Astrocyte of the cerebellum (primary cell): ENCODE results near the gene IGF2BP2.
"Not testable (repeated sequence)": the region's sequence is repeated elsewhere in the genome, so short reads cannot be mapped to it uniquely, and the experiment has no call there.

ENCODE experiments used
- DNase-seq: peaks from one replicate; pipeline ENCODE4 v3.0.0-alpha.2; 2011; ENCODE audit warnings: low read depth
- H3K4me3 ChIP-seq: 2 replicates; pipeline ENCODE4 v1.5.1; 2011; ENCODE audit warnings: mild to moderate bottlenecking, low read depth, low read length, moderate library complexity
- in situ Hi-C: cut with HindIII; loops from 2 replicates; pipeline ENCODE4 v1.10.0; 2017; ENCODE audit warnings: low sequenced_read_pairs
- TF ChIP-seq, protein P1 (sequence below): IDR thresholded peaks from 2 replicates; pipeline ENCODE4 v1.5.1; 2012; ENCODE audit warnings: low read length, low read depth, moderate library complexity, mild to moderate bottlenecking; ENCODE audit errors: missing control alignments

The IGF2BP2 gene

DNA sequence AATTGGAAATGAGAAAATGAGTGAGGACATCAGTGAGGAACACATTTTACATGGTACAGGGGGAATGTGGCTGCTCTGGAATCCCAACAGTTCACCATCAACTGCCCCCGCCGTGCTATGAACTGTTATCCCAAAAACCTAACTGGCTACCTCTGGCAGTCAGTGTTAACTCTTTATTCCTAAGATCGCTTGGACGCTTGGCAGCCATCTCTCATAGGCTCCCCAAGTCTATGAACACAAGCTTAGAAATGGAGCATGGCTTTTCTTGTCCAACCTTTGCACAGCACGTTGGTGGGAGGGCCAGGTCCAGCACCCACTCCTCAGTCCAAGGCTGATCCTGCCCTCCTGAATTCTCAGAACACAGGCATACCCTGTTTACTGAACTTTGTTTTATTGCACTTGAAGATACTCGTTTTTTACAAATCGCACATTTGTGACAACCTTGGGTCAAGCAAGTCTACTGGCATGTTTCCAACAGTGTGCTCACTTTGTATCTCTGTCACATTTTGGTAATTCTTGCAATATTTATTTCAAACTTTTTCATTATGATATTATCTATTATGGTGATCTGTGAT is 185.1 kb downstream of the IGF2BP2 start:
- H3K4me3 ChIP-seq = no peak overlapping the region
- in situ Hi-C loops = no loop called here
- TF ChIP-seq, protein P1, sequence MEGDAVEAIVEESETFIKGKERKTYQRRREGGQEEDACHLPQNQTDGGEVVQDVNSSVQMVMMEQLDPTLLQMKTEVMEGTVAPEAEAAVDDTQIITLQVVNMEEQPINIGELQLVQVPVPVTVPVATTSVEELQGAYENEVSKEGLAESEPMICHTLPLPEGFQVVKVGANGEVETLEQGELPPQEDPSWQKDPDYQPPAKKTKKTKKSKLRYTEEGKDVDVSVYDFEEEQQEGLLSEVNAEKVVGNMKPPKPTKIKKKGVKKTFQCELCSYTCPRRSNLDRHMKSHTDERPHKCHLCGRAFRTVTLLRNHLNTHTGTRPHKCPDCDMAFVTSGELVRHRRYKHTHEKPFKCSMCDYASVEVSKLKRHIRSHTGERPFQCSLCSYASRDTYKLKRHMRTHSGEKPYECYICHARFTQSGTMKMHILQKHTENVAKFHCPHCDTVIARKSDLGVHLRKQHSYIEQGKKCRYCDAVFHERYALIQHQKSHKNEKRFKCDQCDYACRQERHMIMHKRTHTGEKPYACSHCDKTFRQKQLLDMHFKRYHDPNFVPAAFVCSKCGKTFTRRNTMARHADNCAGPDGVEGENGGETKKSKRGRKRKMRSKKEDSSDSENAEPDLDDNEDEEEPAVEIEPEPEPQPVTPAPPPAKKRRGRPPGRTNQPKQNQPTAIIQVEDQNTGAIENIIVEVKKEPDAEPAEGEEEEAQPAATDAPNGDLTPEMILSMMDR = no peak
- no peak for DNase-seq

DNA sequence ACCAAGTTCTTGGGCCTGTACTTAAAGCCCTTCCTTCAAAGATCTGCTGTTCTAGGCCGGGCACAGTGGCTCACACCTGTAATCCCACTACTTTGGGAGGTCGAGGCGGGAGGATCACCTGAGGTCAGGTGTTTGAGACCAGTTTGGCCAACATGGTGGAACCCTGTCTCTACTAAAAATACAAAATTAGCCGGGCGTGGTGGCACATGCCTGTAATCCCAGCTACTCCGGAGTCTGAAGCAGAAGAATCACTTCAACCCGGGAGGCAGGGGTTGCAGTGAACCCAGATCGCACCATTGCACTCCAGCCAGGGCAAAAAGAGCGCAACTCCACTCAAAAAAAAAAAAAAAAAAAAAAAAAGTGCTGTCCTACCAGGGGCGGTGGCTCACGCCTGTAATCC is 186.2 kb downstream of the IGF2BP2 start:
- in situ Hi-C loops = not testable (repeated sequence)

DNA sequence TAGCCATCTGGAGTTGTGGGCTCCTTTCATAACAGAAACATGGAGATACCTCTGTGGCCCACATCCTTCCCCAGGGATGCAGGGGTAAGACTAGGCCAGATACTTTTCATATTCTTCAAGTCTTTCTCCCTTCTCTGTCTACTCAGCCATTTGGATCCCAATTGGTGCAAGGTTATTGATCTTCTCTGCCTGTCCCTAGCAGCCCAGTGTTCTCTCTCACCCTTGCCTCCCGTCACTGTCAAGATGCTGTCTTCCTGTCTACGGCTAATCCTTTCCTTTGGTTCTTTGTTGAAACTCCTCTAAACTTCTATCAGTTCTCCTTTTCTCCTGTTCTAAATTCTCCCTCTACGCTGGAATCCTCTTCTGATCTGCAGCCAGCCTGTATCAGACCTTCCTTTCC is 187.5 kb downstream of the IGF2BP2 start:
- in situ Hi-C loops = no loop called here
- TF ChIP-seq, protein P1 = no peak
- H3K4me3 ChIP-seq = no peak overlapping the region
- DNase-seq = no peak

More for the DNA sequence above, 186.2 kb downstream of the IGF2BP2 start:
- not testable (repeated sequence) for DNase-seq, H3K4me3 ChIP-seq

DNA sequence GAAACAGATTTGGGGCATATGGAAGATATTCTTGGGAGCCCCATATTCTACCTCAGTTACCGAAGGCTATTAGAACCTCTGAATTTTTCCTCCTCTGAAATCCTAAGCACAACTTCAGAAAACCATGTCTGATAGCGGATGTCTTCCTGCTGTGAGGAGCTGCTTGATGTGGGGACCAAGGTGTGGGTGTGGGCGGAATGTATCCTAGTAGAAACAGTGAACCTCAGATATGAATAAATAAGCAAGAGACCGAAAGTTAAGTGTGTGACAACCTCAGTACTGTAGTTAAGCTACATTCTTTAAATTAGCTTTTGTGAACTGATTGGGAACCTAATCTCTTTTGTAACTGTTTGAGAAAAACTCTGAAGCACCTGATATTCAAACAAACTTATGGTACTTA is 191.8 kb downstream of the IGF2BP2 start:
- no peak overlapping the region for H3K4me3 ChIP-seq
- TF ChIP-seq, protein P1 = no peak
- in situ Hi-C loops = no loop called here
- DNase-seq = no peak

DNA sequence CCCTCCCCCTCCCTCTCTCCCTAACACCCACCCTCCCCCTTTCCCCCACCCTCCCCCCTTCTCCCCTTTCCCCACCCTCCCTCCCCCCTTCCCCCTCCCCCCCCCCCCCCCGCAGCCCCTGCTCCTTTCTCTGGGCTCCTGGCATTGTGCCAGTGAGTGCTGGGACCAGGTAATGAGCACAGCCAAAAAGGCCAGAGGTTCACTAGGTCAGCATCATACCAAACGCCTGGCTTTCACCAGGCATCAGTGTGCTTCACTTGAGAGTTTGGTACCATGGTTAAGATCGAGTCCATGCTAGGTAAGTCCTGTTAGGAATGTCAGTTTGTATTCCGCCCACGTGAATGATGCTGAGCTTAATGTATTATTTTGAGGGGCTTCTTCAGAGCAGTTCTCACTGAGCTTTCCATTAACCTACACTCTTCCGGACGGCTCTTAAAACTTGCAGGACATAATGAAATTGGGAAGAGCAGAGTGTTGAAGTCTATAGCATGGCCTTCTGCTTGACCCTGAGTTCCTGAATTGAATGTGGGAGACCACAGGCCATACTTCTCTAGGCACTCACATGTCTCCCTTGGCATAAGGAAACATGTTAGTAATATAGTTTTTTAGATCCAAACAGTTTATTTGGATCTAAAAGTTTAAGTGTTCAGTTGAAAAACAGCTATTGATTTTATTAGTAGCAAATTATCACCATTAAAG is 193.2 kb downstream of the IGF2BP2 start:
- no peak for DNase-seq
- in situ Hi-C loops = no loop called here
- H3K4me3 ChIP-seq = no peak overlapping the region
- TF ChIP-seq, protein P1 = no peak

DNA sequence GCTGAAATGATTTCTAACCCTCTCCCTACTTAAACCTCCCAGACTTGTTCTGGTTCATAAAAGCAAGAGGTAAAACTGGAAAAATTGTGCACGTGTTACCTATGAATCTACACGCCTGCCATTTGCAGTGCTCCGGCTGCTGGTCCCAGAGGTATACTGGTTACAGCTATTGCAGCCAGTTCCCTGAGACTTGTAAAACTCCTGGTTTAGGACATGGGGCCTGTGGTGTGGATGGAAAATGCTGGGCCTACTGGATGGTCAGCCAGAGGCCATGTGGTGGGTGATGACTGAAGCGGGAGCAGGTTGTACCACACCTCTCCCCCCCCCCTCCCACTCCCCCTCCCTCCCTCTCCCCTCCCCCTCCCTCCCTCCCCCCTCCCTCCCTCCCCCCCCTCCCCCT is 193.7 kb downstream of the IGF2BP2 start:
- H3K4me3 ChIP-seq = no peak overlapping the region
- DNase-seq = no peak
- in situ Hi-C loops = no loop called here
- TF ChIP-seq, protein P1 = no peak

DNA sequence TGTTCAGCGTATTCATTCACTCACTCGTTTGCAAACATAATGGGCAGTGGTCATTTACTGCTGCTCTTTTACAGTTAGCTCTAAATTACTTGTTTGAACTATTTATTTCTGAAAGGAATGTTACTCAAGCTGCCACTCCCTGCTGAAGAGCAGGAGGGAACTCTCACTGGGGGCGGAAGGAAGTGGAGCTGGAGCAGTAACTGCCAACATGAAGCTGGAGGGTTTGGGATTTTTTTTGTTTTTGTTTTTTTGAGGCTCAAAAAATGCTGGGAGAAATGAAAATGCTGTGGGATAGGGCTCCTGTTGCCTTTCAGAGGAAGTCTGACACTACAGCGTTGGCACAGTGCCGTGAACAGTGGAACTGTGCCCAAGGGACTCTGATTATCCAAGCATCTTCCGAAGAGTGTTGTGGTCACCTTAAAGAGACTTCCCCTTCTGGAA is 194.6 kb downstream of the IGF2BP2 start:
- DNase-seq = peak; percentile 15
- TF ChIP-seq, protein P1 = no peak
- no peak overlapping the region for H3K4me3 ChIP-seq
- in situ Hi-C loops = no loop called here
